ENCODE measurements around the gene MACROD1.

- TF ChIP-seq CTCF (IDR thresholded peaks at IDR 0.05): no peak
- no peak for TF ChIP-seq POLR2A (IDR thresholded peaks at IDR 0.05)
Measured at GRCh38 chr11:64211181-64211872, 45.4 kb upstream of the MACROD1 start.
